AG09319 (cell line): ENCODE results near the gene DDX59.

Experiments
- DNase-seq: peaks from one replicate; pipeline ENCODE4 v3.0.0-alpha.2; 2010; ENCODE audit warnings: low read depth; ENCODE audit errors: extremely low read depth
- TF ChIP-seq, protein P1 (sequence below): IDR thresholded peaks from 2 replicates; pipeline ENCODE4 v1.5.1; 2011; ENCODE audit warnings: low read depth, mild to moderate bottlenecking, inconsistent platforms, low read length, moderate library complexity

Gene DDX59

DNA sequence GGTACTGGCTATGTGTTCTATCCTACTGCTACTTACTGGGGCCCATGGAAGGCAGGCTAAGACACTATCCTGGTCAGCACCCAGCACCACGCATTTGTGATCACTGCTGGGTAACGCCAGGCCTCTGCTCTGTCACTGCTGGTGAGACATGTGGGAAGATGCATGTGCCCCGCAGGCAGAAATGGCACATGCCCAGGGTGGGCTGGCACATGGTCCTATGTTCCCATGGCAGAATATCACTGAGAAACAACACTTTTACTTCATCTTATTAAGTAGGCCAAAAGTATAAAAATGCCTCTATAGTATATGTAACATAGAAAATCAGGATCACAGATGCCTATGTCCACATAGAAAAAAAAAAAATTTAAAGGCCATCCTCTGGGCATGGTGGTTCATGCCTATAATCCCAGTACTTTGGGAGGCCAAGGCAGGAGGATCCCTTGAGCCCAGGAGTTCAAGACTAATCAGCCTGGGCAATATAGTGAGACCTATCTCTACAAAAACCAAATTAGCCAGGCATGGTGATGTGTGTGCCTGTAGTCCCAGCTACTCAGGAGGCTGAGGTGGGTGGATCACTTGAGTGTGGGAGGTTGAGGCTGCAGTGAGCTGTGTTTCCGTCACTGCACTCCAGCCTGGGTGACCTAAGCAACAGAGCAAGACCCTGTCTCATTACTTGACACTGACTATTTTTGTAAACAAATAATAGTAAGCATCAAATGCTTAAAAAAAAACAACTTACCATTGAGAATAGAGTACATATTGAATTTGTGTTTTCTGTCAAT is 11.5 kb downstream of the DDX59 start:
- TF ChIP-seq, protein P1, sequence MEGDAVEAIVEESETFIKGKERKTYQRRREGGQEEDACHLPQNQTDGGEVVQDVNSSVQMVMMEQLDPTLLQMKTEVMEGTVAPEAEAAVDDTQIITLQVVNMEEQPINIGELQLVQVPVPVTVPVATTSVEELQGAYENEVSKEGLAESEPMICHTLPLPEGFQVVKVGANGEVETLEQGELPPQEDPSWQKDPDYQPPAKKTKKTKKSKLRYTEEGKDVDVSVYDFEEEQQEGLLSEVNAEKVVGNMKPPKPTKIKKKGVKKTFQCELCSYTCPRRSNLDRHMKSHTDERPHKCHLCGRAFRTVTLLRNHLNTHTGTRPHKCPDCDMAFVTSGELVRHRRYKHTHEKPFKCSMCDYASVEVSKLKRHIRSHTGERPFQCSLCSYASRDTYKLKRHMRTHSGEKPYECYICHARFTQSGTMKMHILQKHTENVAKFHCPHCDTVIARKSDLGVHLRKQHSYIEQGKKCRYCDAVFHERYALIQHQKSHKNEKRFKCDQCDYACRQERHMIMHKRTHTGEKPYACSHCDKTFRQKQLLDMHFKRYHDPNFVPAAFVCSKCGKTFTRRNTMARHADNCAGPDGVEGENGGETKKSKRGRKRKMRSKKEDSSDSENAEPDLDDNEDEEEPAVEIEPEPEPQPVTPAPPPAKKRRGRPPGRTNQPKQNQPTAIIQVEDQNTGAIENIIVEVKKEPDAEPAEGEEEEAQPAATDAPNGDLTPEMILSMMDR: no peak
- DNase-seq: no peak

DNA sequence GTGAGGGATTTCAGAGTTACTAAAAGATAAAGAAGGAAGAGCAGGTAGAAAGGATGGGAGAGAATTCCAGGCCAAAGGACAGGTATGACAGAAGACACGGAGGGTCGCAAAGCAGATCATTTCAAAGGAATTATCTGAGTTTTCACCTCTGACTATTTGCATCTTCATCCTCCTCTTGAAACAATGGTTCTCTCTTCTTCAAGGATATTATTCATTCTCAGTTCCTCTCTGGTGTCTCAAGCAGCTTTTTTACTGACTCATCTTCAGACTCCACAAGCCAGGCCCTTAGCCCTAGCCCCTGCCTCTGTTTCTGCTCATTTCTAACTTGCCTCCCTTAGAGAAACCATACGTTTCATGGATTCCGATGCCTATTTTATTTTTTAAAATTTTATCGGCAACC is 15.0 kb downstream of the DDX59 start:
- TF ChIP-seq, protein P1: no peak
- no peak for DNase-seq

DNA sequence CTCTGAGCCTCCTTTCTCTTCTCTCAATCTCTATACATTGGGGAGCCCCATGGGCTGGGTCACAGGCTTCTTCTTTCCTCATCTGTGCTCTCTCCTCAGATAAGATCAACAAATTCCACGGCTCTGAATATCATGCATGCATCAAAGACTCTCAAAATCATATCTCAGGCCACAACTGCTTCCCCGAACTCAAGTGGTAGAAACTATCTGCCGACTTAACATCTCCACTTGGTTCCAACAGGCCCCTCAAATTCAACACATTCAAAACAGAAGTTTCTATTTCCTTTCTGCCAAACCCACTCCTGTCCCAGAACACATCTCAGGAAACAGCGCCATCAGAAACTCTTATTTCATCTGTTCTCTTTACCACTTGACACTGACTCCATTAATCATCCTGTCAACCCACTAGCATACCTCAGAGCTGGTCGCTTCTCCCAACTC is 16.7 kb downstream of the DDX59 start:
- no peak for DNase-seq
- TF ChIP-seq, protein P1: no peak

DNA sequence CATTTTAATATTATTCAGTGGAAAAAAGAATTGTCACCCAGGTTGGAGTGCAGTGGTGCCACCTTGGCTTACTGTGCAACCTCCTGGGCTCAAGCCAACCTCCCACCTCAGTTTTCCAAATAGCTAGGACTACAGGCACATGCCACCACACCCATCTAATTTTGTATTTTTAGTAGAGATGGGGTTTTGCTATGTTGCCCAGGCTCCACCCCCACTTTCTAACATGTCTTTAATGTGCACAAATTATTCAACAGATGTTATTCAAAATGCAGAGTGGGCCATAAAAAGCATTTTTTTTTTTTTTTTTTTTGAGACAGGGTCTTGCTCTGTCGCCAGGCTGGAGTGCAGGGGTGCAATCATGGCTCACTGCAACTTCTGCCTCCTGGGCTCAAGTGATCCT is 17.3 kb downstream of the DDX59 start:
- TF ChIP-seq, protein P1: no peak
- DNase-seq: no peak

DNA sequence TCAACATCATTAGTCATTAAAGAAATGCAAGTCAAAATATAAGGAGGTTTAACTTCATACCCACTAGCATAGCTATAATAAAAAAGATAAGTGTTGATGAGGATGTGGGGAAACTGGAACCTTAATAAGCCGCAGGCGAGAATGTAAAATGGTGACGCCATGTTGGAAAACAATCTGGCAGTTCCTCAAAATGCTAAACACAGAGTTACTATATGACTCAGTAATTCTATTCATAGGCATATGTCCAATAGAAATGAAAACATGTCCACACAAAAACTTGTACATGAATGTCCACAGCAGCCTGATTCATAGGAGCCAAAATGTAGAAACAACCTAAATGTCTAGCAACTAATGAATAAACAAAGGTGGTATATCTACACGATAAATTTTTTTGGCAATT is 23.2 kb downstream of the DDX59 start:
- DNase-seq: no peak
- TF ChIP-seq, protein P1: no peak

DNA sequence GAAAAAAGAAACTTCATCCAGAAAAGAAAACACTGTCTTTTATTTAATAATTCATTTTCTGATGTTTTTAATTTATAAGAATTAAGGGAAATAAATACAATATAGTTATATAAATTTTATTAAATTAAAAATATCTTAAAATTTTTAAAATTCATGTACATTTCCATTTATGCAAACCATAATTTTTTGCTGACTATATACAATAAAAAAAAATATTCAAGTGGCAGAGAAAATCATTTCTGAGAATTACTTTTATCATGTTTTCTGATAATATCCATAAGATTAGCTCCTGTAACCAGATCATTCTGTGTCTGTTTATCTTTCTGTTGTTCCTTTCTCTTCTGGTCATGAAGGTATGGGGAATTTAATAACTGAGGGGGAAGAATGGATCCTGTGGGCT is 25.7 kb downstream of the DDX59 start:
- TF ChIP-seq, protein P1: no peak
- no peak for DNase-seq

DNA sequence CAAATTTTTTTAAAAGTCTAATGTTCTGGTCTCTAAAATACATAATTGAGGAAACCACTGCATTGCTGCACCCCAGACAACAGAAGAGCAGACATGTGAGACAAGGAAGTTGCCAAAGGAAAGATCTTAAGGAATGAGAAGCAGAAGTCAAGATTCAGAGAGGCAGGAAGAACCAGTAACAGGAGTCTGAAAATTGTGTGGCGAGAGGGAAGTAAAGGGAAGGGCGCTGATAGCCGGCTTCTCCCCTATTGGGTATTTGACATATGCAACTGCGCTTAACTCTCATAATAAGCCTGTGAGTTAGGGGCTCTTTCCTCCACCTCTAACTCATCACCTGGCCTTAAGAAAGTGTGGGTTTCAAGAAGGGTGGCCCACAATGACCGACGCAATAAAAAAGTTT is 27.2 kb downstream of the DDX59 start:
- TF ChIP-seq, protein P1: no peak
- no peak for DNase-seq
